KOPT-K1 (cell line): Measurements from ENCODE around the gene PRLR.

Source experiments
- H3K27ac ChIP-seq: fragments of 200-600 bp; sonication (generic); 2 replicates; pipeline ENCODE4 v1.5.1; 2016; ENCODE audit warnings: antibody characterized with exemption, mild to moderate bottlenecking, low read depth, low read length; ENCODE audit not compliant: poor library complexity, severe bottlenecking
- H3K36me3 ChIP-seq: fragments of 200-600 bp; sonication (generic); 2 replicates; pipeline ENCODE4 v1.5.1; 2017; ENCODE audit warnings: antibody characterized with exemption, mild to moderate bottlenecking, low read length, moderate library complexity; ENCODE audit not compliant: insufficient read depth
- H3K9me3 ChIP-seq: fragments of 200-600 bp; sonication (generic); 2 replicates; pipeline ENCODE4 v1.5.1; 2017; ENCODE audit warnings: antibody characterized with exemption, low read length, mild to moderate bottlenecking; ENCODE audit not compliant: insufficient read depth, poor library complexity, severe bottlenecking

PRLR gene

DNA sequence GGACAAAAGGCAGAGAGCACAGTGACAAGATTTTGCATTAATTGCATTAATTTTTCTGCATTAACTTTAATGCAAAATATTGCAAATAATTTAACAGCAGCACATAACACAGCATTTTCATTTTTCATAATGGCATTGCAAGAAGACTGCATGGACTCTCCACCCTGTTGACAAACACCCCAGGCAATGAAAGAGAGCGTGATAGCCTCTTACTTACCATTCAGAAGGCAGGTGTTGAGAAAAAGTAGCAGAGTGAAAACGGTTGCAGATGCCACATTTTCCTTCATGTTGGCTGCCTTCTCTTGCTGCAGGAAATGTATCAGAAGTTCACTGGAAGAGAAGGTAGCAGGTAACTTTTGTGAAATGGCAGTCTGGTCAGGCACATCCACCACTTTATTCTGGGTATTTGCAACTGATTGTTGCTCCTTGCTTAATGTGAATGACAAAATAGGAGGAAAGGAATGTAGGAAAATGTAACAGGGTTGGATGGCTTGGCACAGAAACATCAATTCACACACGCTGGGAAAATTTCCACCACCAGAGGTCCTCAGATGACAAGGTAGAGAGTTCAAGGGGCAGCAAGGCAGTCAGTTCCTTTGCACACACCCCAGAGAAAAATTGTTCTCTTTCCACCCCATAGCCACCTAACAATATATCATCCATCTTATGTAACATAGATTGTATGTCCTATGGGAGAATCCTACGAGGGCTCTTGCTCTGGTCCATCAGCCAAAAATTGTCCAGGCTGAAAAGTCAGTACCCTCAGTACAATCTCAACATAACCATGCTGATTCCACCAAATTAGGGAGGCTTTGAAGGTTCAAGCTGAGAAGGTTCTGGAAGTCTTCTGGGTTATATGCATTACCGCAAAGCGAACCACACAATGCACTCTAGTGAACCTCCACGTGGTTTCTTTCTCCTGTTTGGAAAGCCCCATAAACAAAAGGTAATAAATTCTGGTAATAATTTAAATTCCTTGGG lies 140.7 kb downstream of the PRLR start:
- Histone ChIP-seq H3K9me3 (no peaks in the 10 kb centered on the region), H3K27ac (no peak overlapping the region), H3K36me3 (no peaks in the 10 kb centered on the region)

DNA sequence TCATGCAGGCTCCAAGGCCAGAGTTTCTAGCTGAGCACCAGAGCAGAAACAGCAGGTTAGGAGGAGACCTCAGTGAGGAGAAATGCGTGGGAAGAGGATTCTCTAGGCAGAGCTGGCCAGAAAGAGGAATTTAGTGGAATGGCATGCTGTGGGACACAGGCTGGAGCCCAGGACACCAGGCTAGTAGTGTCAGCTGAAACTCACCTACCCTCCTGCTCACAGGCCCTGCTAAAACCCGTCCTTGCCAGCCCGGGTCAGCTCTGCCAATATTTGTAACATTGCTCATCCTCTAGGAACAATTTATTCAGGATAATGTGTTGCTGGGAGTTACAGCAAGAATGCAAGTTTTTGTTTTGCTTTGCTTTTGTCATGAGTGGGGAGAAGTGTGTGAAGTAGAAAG lies 142.3 kb downstream of the PRLR start:
- Histone ChIP-seq H3K36me3 (no peaks in the 10 kb centered on the region), H3K9me3 (no peaks in the 10 kb centered on the region), H3K27ac (no peak overlapping the region)

DNA sequence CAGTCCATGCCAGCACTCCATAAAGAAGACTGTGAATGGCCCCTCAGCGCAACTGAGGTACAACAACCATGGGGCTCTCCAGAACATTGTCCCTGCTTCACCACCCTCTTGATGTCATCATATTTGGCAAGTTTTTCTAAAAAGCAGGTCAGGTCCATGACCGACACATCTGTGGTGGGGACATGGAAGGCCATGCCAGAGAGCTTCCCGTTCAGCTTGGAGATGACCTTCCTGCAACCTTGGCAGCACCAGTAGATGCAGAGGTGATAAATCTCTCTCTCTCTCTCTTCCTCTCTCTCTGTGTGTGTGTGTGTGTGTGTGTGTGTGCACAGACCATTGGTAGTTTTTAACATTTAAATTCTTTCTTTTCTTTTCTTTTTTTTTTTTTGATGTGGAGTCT lies 147.1 kb downstream of the PRLR start:
- no peaks in the 10 kb centered on the region for H3K36me3 ChIP-seq
- H3K27ac ChIP-seq = no peak overlapping the region
- H3K9me3 ChIP-seq = no peaks in the 10 kb centered on the region

DNA sequence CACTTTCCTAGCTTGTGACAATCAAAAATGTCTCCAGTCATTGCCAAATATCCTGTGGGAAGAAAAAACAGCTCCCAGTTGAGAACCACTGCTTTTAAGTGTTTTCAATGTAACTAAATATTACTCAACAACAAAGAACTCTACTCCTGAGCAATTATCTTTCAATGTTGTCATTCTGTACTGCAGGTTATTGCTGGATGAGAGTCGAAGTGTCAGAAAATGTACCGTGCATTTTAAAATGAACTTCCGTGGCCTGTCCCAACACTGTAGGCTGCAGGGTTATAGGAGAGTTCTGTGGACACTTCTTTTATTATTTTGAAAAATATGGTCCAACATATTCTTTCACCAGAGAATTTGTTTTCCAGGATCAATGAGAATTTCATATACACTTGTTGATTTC lies 147.8 kb downstream of the PRLR start:
- Histone ChIP-seq H3K36me3 (no peaks in the 10 kb centered on the region), H3K9me3 (no peaks in the 10 kb centered on the region), H3K27ac (no peak overlapping the region)

DNA sequence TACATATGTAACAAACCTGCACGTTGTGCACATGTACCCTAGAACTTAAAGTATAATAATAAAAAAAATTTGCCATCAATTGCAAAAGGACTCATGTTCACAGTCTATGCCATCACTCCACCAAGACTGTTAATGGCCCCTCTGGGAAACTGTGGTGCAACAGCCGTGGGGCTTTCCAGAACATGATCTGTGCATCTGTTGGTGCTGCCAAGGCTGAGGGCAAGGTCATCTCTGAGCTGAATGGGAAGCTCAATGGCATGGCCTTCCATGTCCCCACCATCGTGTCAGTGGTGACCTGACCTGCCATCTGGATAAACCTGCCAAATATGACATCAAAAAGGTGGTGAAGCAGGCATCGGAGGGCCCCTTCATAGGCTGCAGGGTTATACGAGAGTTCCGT lies 149.2 kb downstream of the PRLR start:
- Histone ChIP-seq H3K36me3 (no peaks in the 10 kb centered on the region), H3K27ac (no peak overlapping the region), H3K9me3 (no peaks in the 10 kb centered on the region)

DNA sequence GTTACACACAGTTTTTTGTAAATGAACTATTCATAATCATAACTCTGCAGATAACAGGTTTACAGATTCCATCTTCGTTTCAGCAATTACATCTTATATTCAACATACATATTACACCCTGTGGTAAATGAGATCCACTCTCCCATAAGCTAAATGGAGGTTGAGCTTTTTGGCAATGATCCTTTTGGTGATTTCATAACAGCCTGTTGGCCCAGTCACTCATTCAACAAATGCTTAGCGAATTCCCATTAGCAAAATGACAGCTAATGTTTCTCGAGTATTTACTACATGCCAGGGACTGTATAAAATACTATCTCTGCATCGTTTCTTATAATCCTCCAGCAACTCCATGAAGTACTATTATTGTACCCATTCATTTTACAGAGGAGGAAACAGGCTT lies 157.1 kb downstream of the PRLR start:
- no peak overlapping the region for H3K27ac ChIP-seq
- no peaks in the 10 kb centered on the region for H3K36me3 ChIP-seq
- peaks cover 8% of the 10 kb centered on the region for H3K9me3 ChIP-seq

DNA sequence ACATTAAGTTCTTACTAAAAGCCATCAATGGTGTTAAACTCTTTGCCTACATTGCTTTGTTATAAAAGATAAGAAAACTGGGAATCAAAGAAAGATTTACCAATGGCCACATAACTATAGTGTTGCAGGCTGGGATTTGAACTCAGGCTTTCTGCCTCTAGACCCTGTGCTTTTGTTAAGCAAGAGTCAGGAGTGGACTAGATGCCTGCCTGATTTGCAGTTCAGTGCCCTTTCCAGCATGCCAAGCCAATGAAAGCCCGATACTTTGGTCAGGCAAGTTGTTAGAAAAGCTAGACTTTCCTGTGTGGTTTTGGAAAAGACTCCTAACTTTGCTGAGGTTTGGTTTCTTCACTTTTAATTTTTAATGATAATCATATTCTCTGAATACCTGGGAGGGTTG lies 161.1 kb downstream of the PRLR start:
- Histone ChIP-seq H3K9me3 (peaks cover 8% of the 10 kb centered on the region), H3K36me3 (no peaks in the 10 kb centered on the region), H3K27ac (no peak overlapping the region)

DNA sequence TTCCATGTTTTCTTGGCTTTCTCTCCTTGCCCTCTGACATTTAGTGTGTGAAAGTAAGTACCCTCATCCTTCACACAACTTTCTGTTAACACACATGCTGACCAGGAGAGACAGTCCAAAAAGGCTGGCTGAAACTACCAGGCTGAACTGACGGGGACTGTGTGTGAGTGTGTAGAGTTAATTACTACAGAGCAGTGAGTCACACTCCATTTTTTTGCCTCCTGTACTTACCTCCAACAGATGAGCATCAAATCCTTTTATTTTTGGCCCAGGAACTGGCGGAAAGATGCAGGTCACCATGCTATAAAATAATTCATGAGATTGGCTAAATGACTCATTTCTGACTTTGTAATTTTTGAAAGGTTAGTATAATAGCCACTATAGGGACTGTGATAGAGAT lies 162.3 kb downstream of the PRLR start:
- Histone ChIP-seq H3K27ac (no peak overlapping the region), H3K36me3 (no peaks in the 10 kb centered on the region), H3K9me3 (no peaks in the 10 kb centered on the region)

DNA sequence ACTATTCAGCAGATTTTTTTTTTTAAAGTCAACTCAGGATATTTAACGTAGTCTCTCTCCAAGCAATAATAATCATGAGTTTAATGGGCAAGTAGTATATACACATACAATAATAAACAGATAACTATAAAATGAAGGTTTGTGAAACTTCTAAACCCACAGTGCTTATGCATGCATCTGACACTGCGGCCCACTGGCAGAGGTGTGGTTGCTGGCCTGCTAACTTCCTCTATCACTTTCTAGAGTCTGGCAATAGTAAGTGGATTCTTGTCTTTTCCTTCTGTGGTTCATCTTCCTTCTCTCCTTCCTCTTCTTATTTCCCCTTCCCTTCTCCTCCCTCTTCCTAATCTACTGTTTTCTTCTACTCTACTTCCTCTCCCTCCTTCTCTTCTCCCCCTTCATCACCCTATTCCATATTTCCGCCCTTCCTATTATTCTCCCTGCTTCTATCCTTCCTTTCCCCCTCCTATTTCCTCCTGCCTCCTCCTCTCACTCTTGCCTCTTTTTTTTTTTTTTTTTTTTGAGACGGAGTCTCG lies 164.0 kb downstream of the PRLR start:
- Histone ChIP-seq H3K36me3 (no peaks in the 10 kb centered on the region), H3K27ac (no peak overlapping the region), H3K9me3 (no peaks in the 10 kb centered on the region)

DNA sequence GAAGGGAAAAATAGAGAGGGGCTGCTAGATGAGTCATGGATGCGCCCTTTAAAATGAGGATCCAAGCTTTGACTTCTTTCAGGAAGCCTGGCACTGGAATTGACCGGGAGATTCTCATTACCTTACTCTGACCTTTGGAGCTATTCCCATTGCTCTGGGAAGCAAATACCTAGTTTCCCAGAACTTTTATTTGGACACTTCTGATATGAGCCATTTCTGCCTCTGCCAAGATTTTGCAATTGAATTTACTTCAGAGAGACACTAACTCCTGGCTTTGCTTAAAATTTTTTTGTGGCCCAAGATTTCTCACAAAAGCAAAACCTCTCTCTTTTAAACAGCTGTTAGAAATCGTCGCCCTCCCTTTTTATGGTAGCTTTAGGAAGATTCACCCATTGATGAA lies 166.9 kb downstream of the PRLR start:
- Histone ChIP-seq H3K9me3 (no peaks in the 10 kb centered on the region), H3K27ac (no peak overlapping the region), H3K36me3 (no peaks in the 10 kb centered on the region)

DNA sequence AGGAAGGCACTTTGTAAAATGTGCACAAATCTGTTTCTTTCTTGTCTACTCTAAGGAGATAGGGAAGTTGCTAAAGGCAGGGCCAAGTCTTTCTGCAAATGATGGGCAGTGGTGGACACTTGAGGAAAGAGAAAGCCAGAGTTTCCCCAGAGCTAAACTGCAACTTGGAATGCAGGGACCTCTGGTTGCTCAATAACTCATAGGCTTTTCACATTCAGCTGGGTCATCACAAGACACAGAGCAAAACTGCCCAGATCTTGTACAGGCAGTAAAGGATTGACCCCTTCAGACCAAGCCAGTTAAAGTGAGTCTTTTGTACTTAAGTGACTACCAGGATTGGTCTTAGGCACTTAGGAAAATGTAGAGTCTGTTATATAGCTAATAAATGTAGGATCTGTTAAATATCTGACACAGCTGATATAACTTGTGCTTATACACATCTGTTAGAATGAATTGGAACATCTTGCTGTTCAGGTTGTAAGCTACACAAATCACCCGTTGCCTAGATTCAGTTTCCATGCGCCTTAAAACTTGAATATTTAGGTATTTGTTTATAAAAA lies 169.0 kb downstream of the PRLR start:
- H3K9me3 ChIP-seq = no peaks in the 10 kb centered on the region
- no peaks in the 10 kb centered on the region for H3K36me3 ChIP-seq
- no peak overlapping the region for H3K27ac ChIP-seq

DNA sequence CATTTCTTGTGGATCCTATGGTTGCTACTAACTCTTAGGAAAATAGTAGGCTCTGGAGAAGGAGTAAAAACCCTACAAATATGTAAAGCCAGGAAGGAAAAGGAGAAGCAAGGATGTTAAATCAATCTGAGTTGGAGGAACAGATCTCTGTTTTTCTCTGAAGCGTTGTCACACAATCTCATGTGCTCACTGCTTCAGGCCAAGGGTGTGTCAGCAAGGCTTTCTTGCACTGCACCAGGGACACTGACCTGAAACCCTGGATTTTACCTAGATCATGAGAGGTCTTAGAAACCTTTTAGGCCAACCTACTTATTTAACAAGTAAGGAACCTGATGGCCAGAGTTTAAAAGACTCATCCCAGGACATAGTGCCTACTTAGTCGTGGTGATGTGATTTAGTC lies 170.1 kb downstream of the PRLR start:
- no peaks in the 10 kb centered on the region for H3K36me3 ChIP-seq
- H3K27ac ChIP-seq = no peak overlapping the region
- H3K9me3 ChIP-seq = no peaks in the 10 kb centered on the region

DNA sequence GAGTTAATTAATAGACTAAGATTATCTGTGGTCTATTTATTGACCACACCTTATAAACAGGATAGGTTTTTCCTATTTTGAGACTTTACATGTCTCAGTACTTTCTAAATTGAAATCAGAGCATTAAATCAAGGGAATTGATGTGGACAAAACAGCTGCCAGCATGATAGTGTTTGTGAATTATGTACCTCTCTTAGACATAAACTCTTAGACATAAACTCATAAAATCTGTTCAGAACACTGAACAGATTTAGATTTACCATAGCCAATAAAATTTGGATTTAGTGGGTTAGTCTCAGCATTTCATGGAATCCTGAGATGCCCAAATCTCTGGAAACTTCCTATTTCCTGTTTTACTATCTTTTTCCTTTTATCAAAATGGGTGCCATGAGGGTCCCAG lies 171.0 kb downstream of the PRLR start:
- H3K27ac ChIP-seq = no peak overlapping the region
- H3K9me3 ChIP-seq = no peaks in the 10 kb centered on the region
- H3K36me3 ChIP-seq = no peaks in the 10 kb centered on the region

DNA sequence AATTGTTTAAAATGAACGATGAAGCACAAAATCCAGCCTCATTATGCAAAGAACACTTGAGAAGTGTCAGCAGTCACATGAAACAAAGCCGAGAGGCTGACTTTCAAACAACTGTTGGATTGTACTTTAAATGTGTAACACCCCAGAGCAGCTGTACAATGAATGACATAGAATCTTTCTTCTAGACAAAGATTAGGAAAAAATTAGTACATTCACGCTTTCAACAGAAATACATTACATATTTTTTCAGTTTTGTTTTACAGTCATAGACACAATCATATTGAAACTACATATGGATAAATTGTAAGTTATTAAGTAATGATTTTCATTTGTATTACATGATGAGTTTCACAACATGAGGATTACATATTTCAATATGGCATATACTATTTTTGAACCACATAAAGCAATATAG lies 171.9 kb downstream of the PRLR start:
- Histone ChIP-seq H3K36me3 (no peaks in the 10 kb centered on the region), H3K9me3 (no peaks in the 10 kb centered on the region), H3K27ac (no peak overlapping the region)

DNA sequence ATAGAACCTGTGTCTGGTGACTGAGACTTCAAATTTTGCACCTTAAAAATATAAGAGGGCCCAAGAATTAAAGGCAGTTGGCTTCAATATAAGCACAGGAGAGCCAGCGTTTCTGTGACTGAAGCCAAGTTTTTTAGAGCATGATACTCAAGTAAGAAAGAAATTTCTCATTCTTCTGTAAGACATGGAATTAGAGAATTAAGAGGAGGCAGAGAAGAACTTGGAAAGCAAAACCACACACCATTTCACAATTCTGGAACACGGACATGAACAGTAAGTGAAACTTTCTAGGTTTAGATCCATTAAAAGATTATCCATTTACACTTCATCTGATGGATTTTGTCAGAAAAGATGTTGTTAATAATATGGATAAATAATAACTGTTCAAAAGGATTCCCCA lies 173.6 kb downstream of the PRLR start:
- H3K36me3 ChIP-seq = no peaks in the 10 kb centered on the region
- no peaks in the 10 kb centered on the region for H3K9me3 ChIP-seq
- H3K27ac ChIP-seq = no peak overlapping the region

DNA sequence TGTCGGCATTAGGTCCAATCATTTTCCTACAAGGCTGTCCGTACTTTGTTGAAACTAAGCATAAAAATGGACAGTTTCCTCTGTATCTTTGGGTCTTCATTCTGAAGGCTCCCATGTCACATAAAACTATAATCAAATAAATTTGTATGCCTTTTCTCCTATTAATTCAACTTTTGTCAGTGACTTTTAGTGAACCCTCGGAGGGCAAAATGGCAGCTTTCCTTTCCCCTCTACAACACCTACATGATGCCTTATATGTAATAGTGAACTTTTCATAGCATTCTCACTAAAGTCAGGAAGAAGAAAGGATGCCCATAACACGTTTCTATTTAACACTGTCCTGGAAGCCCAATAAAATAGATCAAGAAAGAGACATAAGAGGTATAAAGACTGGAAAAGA lies 177.4 kb downstream of the PRLR start:
- no peak overlapping the region for H3K27ac ChIP-seq
- no peaks in the 10 kb centered on the region for H3K36me3 ChIP-seq

More for the DNA sequence above, 177.4 kb downstream of the PRLR start:
- no peaks in the 10 kb centered on the region for H3K9me3 ChIP-seq
